Measurements from ENCODE around the gene RNF181.

Gene RNF181

GRCh38 chr2:85578243-85579180 lies 17.0 kb upstream of the RNF181 start:
- peaks cover 11% of the 10 kb centered on the region for H3K4me1 ChIP-seq (ENCODE audit: control insufficient read depth, insufficient read depth, low read length)
- peak overlapping the region; percentile 62 for H3K4me3 ChIP-seq (ENCODE audit: low read depth, low read length)
- no peak overlapping the region for H3K9ac ChIP-seq (ENCODE audit: low read depth, low read length)
- H3K36me3 ChIP-seq (ENCODE audit: control insufficient read depth, insufficient read depth, low read length): no peaks in the 10 kb centered on the region
- no peaks in the 10 kb centered on the region for H3K9me3 ChIP-seq (ENCODE audit: control insufficient read depth, insufficient read depth, low read length)
- H3K27me3 ChIP-seq (ENCODE audit: control insufficient read depth, insufficient read depth, low read length): peaks cover 13% of the 10 kb centered on the region

DNA sequence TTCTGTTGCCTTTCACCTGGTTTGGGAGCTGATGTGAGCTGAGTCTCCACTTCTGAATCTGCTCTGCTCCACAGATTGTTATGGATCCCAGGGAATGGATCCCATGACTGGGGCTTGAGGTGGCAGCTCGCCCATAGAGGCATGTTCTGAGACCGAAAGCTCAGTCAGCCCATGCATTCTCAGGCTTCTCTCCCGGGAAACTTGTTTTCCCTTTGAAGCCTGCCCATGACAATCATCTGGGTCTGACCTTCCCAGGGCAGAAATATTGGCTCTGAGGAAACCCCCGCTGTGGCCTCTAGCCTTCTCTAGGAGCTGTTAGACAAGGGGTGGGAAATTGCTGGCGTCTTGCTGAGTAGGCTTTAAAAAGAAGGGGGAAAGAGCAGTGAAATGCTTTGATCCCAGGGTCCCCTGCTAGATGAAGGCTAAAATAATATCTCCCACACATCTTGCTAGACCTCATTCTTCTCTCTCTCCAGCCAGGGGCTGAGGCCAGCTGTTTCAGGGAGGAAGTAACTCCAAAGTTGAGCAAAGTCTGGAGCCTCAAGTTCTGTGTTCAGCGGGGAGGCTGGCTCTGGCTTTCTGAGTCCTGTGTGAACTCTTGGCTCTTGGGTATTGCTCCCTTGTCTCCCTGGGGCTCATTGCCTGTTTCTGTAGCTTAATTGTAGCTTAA lies 16.1 kb upstream of the RNF181 start:
- H3K4me3 ChIP-seq (ENCODE audit: low read depth, low read length): no peak overlapping the region
- H3K9ac ChIP-seq (ENCODE audit: low read depth, low read length): no peak overlapping the region
- no peaks in the 10 kb centered on the region for H3K36me3 ChIP-seq (ENCODE audit: control insufficient read depth, insufficient read depth, low read length)
- H3K27me3 ChIP-seq (ENCODE audit: control insufficient read depth, insufficient read depth, low read length): peaks cover 20% of the 10 kb centered on the region
- H3K4me1 ChIP-seq (ENCODE audit: control insufficient read depth, insufficient read depth, low read length): peaks cover 11% of the 10 kb centered on the region
- H3K9me3 ChIP-seq (ENCODE audit: control insufficient read depth, insufficient read depth, low read length): no peaks in the 10 kb centered on the region

GRCh38 chr2:85580206-85580605 lies 15.3 kb upstream of the RNF181 start:
- H3K9ac ChIP-seq (ENCODE audit: low read depth, low read length): no peak overlapping the region
- no peaks in the 10 kb centered on the region for H3K36me3 ChIP-seq (ENCODE audit: control insufficient read depth, insufficient read depth, low read length)
- no peak overlapping the region for H3K4me3 ChIP-seq (ENCODE audit: low read depth, low read length)
- no peaks in the 10 kb centered on the region for H3K9me3 ChIP-seq (ENCODE audit: control insufficient read depth, insufficient read depth, low read length)
- peaks cover 28% of the 10 kb centered on the region for H3K27me3 ChIP-seq (ENCODE audit: control insufficient read depth, insufficient read depth, low read length)
- H3K4me1 ChIP-seq (ENCODE audit: control insufficient read depth, insufficient read depth, low read length): peaks cover 13% of the 10 kb centered on the region

- Histone ChIP-seq H3K4me1 (ENCODE audit: control insufficient read depth, insufficient read depth, low read length) (peaks cover 10% of the 10 kb centered on the region), H3K36me3 (ENCODE audit: control insufficient read depth, insufficient read depth, low read length) (no peaks in the 10 kb centered on the region), H3K9ac (ENCODE audit: low read depth, low read length) (no peak overlapping the region), H3K4me3 (ENCODE audit: low read depth, low read length) (no peak overlapping the region), H3K27me3 (ENCODE audit: control insufficient read depth, insufficient read depth, low read length) (peaks cover 35% of the 10 kb centered on the region), H3K9me3 (ENCODE audit: control insufficient read depth, insufficient read depth, low read length) (no peaks in the 10 kb centered on the region)
Observed at GRCh38 chr2:85582492-85582891, 13.1 kb upstream of the RNF181 start.

DNA sequence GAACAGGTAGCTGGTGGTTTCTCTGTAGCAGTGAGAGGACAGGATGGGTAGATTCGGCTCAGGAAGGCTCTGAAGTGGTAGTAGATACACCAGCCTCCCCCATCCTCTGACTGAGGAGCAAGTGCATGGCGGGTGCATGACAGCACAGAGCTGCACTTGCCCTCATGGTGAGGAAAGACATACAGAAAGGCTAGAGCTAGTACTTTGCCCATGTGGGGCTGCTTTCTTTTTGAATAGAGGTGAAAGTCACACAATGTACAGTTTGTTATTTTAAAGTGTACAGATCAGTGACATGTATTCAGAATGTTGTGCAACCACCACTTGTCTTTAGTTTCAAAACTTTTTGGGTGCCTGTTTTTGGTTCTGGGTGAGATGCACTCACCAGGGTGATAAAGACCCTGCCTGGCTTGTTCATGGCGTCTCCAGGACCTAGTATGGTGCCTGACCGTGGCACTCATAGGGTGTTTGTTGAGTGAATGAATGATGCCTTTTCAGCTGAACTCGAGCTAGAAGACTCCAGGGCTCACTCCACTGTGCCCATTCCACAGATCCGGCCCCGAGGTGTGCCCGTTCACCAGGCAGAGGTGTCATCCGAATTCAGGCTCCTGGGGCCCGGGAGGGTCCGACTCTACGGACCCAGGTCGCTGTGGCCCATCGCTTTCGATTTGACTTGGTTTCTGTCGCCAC lies 11.7 kb upstream of the RNF181 start:
- H3K9me3 ChIP-seq (ENCODE audit: control insufficient read depth, insufficient read depth, low read length): no peaks in the 10 kb centered on the region
- H3K9ac ChIP-seq (ENCODE audit: low read depth, low read length): no peak overlapping the region
- no peaks in the 10 kb centered on the region for H3K36me3 ChIP-seq (ENCODE audit: control insufficient read depth, insufficient read depth, low read length)
- peaks cover 35% of the 10 kb centered on the region for H3K27me3 ChIP-seq (ENCODE audit: control insufficient read depth, insufficient read depth, low read length)
- H3K4me1 ChIP-seq (ENCODE audit: control insufficient read depth, insufficient read depth, low read length): peaks cover 6% of the 10 kb centered on the region
- peak overlapping the region; percentile 51 for H3K4me3 ChIP-seq (ENCODE audit: low read depth, low read length)

DNA sequence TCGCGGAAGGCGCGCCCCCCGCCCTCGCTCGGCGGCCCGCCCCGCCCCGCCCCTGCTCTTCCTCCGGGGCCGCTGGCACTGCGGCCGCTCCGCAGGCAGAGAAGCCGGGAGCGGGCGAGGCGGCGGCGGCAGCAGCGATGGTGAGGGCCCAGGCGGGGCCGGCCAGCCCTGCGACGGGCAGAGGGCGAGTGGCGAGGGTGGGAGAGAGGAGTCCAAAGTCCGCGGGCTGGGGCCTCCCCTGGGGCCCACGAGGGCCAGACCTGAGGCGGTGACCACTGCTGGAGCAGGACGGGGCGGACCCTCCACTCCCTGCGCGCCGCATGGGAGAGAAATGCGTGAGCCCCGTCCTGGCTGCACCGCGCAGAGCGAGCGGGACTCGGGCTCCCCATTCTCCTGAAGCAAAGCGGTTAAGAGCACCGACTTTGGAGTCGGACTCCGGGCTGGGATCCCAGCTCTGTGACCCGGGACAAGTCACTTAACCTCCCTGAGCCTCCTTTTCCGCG lies 11.1 kb upstream of the RNF181 start, which contains the start of gene VAMP5:
TSS of gene VAMP5 (plus strand) at position 78 of the 503 bp plus-strand sequence. CDS start at position 138, 60 bp downstream.
- Histone ChIP-seq H3K9me3 (ENCODE audit: control insufficient read depth, insufficient read depth, low read length) (no peaks in the 10 kb centered on the region), H3K36me3 (ENCODE audit: control insufficient read depth, insufficient read depth, low read length) (no peaks in the 10 kb centered on the region), H3K4me3 (ENCODE audit: low read depth, low read length) (peak within 1 kb of the TSS; percentile 51), H3K4me1 (ENCODE audit: control insufficient read depth, insufficient read depth, low read length) (peaks cover 2% of the 10 kb centered on the region), H3K27me3 (ENCODE audit: control insufficient read depth, insufficient read depth, low read length) (peaks cover 35% of the 10 kb centered on the region), H3K9ac (ENCODE audit: low read depth, low read length) (peak within 1 kb of the TSS; percentile 60)

GRCh38 chr2:85584857-85585780 lies 10.4 kb upstream of the RNF181 start:
- no peaks in the 10 kb centered on the region for H3K36me3 ChIP-seq (ENCODE audit: control insufficient read depth, insufficient read depth, low read length)
- H3K9me3 ChIP-seq (ENCODE audit: control insufficient read depth, insufficient read depth, low read length): no peaks in the 10 kb centered on the region
- H3K27me3 ChIP-seq (ENCODE audit: control insufficient read depth, insufficient read depth, low read length): peaks cover 37% of the 10 kb centered on the region
- peak overlapping the region; percentile 60 for H3K9ac ChIP-seq (ENCODE audit: low read depth, low read length)
- peak overlapping the region; percentile 51 for H3K4me3 ChIP-seq (ENCODE audit: low read depth, low read length)
- H3K4me1 ChIP-seq (ENCODE audit: control insufficient read depth, insufficient read depth, low read length): peaks cover 2% of the 10 kb centered on the region

GRCh38 chr2:85585781-85586105 lies 9.8 kb upstream of the RNF181 start:
- no peak overlapping the region for H3K9ac ChIP-seq (ENCODE audit: low read depth, low read length)
- H3K27me3 ChIP-seq (ENCODE audit: control insufficient read depth, insufficient read depth, low read length): peaks cover 41% of the 10 kb centered on the region
- no peaks in the 10 kb centered on the region for H3K9me3 ChIP-seq (ENCODE audit: control insufficient read depth, insufficient read depth, low read length)
- H3K4me3 ChIP-seq (ENCODE audit: low read depth, low read length): no peak overlapping the region
- H3K4me1 ChIP-seq (ENCODE audit: control insufficient read depth, insufficient read depth, low read length): peaks cover 2% of the 10 kb centered on the region
- no peaks in the 10 kb centered on the region for H3K36me3 ChIP-seq (ENCODE audit: control insufficient read depth, insufficient read depth, low read length)

DNA sequence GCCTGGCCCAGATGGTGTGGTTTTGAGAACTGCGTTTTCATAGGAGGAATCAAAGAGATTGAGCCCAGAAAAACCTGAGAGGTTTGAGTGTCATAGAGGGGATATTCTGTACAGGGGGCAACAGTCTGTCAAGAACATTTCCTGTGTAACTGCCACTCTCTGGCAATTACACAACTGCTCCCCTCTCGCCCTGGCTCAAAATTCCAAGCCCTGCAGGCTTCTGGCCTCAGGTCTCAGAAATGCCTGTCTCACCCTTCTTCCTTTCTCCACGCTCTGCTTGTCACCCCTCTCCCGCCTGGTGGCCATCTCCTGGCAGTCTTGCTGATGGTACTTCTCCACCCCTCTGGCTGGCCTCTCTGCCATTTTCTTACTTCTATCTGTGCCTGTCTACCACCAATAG lies 7.3 kb upstream of the RNF181 start:
- H3K4me3 ChIP-seq (ENCODE audit: low read depth, low read length): no peak overlapping the region
- H3K4me1 ChIP-seq (ENCODE audit: control insufficient read depth, insufficient read depth, low read length): peaks cover 2% of the 10 kb centered on the region
- no peak overlapping the region for H3K9ac ChIP-seq (ENCODE audit: low read depth, low read length)
- no peaks in the 10 kb centered on the region for H3K9me3 ChIP-seq (ENCODE audit: control insufficient read depth, insufficient read depth, low read length)
- H3K36me3 ChIP-seq (ENCODE audit: control insufficient read depth, insufficient read depth, low read length): no peaks in the 10 kb centered on the region
- peaks cover 34% of the 10 kb centered on the region for H3K27me3 ChIP-seq (ENCODE audit: control insufficient read depth, insufficient read depth, low read length)

GRCh38 chr2:85588645-85589044 lies 6.9 kb upstream of the RNF181 start:
- no peaks in the 10 kb centered on the region for H3K9me3 ChIP-seq (ENCODE audit: control insufficient read depth, insufficient read depth, low read length)
- H3K9ac ChIP-seq (ENCODE audit: low read depth, low read length): no peak overlapping the region
- peaks cover 30% of the 10 kb centered on the region for H3K27me3 ChIP-seq (ENCODE audit: control insufficient read depth, insufficient read depth, low read length)
- H3K36me3 ChIP-seq (ENCODE audit: control insufficient read depth, insufficient read depth, low read length): no peaks in the 10 kb centered on the region
- H3K4me3 ChIP-seq (ENCODE audit: low read depth, low read length): no peak overlapping the region
- H3K4me1 ChIP-seq (ENCODE audit: control insufficient read depth, insufficient read depth, low read length): peaks cover 2% of the 10 kb centered on the region

- Histone ChIP-seq H3K9me3 (ENCODE audit: control insufficient read depth, insufficient read depth, low read length) (no peaks in the 10 kb centered on the region), H3K4me3 (ENCODE audit: low read depth, low read length) (no peak overlapping the region), H3K36me3 (ENCODE audit: control insufficient read depth, insufficient read depth, low read length) (no peaks in the 10 kb centered on the region), H3K9ac (ENCODE audit: low read depth, low read length) (no peak overlapping the region), H3K27me3 (ENCODE audit: control insufficient read depth, insufficient read depth, low read length) (peaks cover 24% of the 10 kb centered on the region), H3K4me1 (ENCODE audit: control insufficient read depth, insufficient read depth, low read length) (peaks cover 2% of the 10 kb centered on the region)
Observed at GRCh38 chr2:85589181-85589580, 6.4 kb upstream of the RNF181 start.

All from iPS-15b (cell line).